ENCODE results near the gene NOD1.
"Not testable (repeated sequence)": the region's sequence is repeated elsewhere in the genome, so short reads cannot be mapped to it uniquely, and the experiment has no call there.

NOD1 gene

DNA sequence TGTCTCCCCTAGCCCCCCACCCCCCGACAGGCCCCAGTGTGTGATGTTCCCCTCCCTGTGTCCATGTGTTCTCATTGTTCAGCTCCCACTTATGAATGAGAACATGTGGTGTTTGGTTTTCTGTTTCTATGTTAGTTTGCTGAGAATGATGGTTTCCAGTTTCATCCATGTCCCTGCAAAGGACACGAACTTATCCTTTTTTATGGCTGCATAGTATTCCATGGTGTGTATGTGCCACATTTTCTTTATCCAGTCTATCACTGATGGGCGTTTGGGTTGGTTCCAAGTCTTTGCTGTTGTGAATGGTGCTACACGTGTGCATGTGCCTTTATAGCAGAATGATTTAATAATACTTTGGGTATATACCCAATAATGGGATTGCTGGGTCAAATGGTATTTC lies 97.8 kb downstream of the NOD1 start:
- not testable (repeated sequence) for H3K27ac ChIP-seq (ENCODE audit: low read depth, low read length, severe bottlenecking); H3K36me3 ChIP-seq (ENCODE audit: control insufficient read depth, insufficient read depth, low read length); H3K4me3 ChIP-seq (ENCODE audit: extremely low read depth, insufficient read depth, low read length, poor library complexity, severe bottlenecking); H3K4me1 ChIP-seq (ENCODE audit: control insufficient read depth, insufficient read depth, low read length, poor library complexity, severe bottlenecking); H3K9me3 ChIP-seq (ENCODE audit: control insufficient read depth, low read length)
- WGBS, 2 experiments (ENCODE audit: insufficient coverage in 2 of 2): 80% methylated on average over 1 of the region's 4 CpGs; no CpG with 5 or more reads in 1 of the 2 experiments

DNA sequence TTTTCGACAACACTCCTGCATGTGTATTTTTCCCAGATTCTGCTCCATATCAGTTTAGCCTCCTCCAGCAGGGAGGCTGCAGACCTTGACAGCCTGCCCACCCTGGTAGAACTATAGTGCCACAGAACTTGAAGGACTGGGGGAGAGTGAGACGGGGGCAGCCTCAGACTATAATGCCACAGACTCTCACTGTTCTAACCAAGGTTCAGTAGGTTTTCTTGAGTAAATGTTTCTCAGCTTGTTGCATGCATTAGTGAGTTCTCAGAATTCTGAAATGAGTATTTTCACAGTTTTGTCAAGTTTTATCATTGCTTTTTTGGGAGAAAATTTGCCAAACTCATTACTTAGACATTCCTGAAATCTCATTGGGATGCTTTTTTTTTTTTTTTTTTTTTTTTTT lies 98.3 kb downstream of the NOD1 start:
- no peaks in the 10 kb centered on the region for H3K4me1 ChIP-seq (ENCODE audit: control insufficient read depth, insufficient read depth, low read length, poor library complexity, severe bottlenecking)
- WGBS, 2 experiments (ENCODE audit: insufficient coverage in 2 of 2): 80% methylated on average over 1 of the region's 2 CpGs; no CpG with 5 or more reads in 1 of the 2 experiments
- no peak overlapping the region for H3K4me3 ChIP-seq (ENCODE audit: extremely low read depth, insufficient read depth, low read length, poor library complexity, severe bottlenecking)
- H3K27ac ChIP-seq (ENCODE audit: low read depth, low read length, severe bottlenecking): no peak overlapping the region
- no peaks in the 10 kb centered on the region for H3K36me3 ChIP-seq (ENCODE audit: control insufficient read depth, insufficient read depth, low read length)
- no peaks in the 10 kb centered on the region for H3K9me3 ChIP-seq (ENCODE audit: control insufficient read depth, low read length)

DNA sequence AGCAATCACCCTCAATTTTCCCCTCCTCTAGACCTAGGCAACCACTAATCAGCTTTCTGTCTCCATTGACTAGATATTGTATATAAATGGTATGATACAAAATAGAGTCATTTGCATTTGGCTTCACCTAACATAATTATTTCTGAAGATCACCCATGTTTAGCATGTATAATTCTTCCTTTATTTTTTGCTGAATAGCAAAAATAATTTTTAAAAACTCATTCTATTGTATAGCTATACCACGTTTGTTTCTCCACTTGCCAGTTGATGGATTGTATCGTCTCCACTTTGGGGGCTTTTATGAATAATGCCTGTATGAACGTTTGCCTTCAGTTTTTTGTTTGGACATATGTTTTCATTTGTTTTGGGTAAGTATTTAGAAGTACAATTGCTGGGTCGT lies 98.8 kb downstream of the NOD1 start:
- no peak overlapping the region for H3K4me3 ChIP-seq (ENCODE audit: extremely low read depth, insufficient read depth, low read length, poor library complexity, severe bottlenecking)
- 40% methylated on average over 1 of the region's 4 CpGs; no CpG with 5 or more reads in 1 of the 2 experiments for WGBS, 2 experiments (ENCODE audit: insufficient coverage in 2 of 2)
- no peaks in the 10 kb centered on the region for H3K4me1 ChIP-seq (ENCODE audit: control insufficient read depth, insufficient read depth, low read length, poor library complexity, severe bottlenecking)
- no peak overlapping the region for H3K27ac ChIP-seq (ENCODE audit: low read depth, low read length, severe bottlenecking)
- no peaks in the 10 kb centered on the region for H3K9me3 ChIP-seq (ENCODE audit: control insufficient read depth, low read length)
- H3K36me3 ChIP-seq (ENCODE audit: control insufficient read depth, insufficient read depth, low read length): no peaks in the 10 kb centered on the region

DNA sequence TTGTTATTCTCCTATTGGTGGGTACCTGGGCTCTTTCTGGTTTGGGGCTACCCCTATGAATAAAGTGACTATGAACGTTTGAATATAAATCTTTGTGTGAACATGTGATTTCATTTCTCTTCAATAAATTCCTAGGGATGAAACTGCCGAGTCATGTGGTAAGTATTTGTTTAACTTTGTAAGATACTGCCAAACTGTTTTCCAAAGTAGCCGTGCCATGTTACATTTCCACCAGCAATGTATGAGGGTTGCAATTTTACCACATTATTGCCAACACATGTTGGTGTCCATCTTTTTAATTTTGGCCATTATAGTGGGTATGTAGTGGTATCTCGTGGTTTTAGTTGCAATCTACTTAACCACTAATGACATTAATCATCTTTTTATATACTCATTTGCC lies 99.5 kb downstream of the NOD1 start:
- no peaks in the 10 kb centered on the region for H3K4me1 ChIP-seq (ENCODE audit: control insufficient read depth, insufficient read depth, low read length, poor library complexity, severe bottlenecking)
- no peaks in the 10 kb centered on the region for H3K36me3 ChIP-seq (ENCODE audit: control insufficient read depth, insufficient read depth, low read length)
- H3K27ac ChIP-seq (ENCODE audit: low read depth, low read length, severe bottlenecking): no peak overlapping the region
- no peak overlapping the region for H3K4me3 ChIP-seq (ENCODE audit: extremely low read depth, insufficient read depth, low read length, poor library complexity, severe bottlenecking)
- H3K9me3 ChIP-seq (ENCODE audit: control insufficient read depth, low read length): no peaks in the 10 kb centered on the region
- no CpG with 5 or more reads among the region's 4 CpGs for WGBS, 2 experiments (ENCODE audit: insufficient coverage in 2 of 2)

DNA sequence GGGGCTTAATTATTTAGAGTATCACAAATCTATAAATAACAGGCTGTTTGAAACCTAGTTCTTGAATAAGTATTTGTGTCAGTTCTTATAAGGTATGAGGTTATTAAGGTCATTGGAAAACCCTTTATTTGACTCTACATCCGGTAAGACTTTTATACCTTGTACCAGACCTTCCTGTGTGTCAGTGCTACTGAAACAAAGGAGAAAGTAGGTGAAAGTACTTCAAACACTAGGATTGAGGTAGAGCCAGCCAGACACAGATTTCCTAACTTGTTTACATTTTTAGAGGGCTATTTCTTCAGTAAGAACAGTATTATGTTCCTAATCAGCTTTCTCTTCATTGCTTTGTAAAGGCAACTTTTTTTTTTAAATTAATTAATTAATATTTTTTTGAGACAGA lies 100.3 kb downstream of the NOD1 start:
- Histone ChIP-seq H3K4me1 (ENCODE audit: control insufficient read depth, insufficient read depth, low read length, poor library complexity, severe bottlenecking) (no peaks in the 10 kb centered on the region), H3K9me3 (ENCODE audit: control insufficient read depth, low read length) (no peaks in the 10 kb centered on the region), H3K4me3 (ENCODE audit: extremely low read depth, insufficient read depth, low read length, poor library complexity, severe bottlenecking) (no peak overlapping the region), H3K36me3 (ENCODE audit: control insufficient read depth, insufficient read depth, low read length) (no peaks in the 10 kb centered on the region), H3K27ac (ENCODE audit: low read depth, low read length, severe bottlenecking) (no peak overlapping the region)
- no CpG with 5 or more reads among the region's 1 CpG for WGBS, 2 experiments (ENCODE audit: insufficient coverage in 2 of 2)

Data from mesodermal cell (in vitro differentiated cells).